NCI-H2227 (cell line): ENCODE data around the gene MLYCD.

ENCODE experiments used
- DNase-seq: peaks from one replicate; lab custom pipeline; 2025; ENCODE audit not compliant: unreplicated experiment; lab: John Stamatoyannopoulos, UW

MLYCD gene

GRCh38 chr16:83954577-83955016, 55.7 kb downstream of the MLYCD start:
- DNase-seq = no peak

- no peak for DNase-seq
Measured at GRCh38 chr16:83955218-83956130, 56.6 kb downstream of the MLYCD start.

- peak; percentile 84 for DNase-seq
Measured at GRCh38 chr16:83956336-83957289, 57.7 kb downstream of the MLYCD start.

GRCh38 chr16:83957296-83957855, 58.5 kb downstream of the MLYCD start:
- DNase-seq = no peak

GRCh38 chr16:83958137-83958845, 59.4 kb downstream of the MLYCD start:
- no peak for DNase-seq

- DNase-seq = no peak
Measured at GRCh38 chr16:83958846-83959565, 60.1 kb downstream of the MLYCD start.

- DNase-seq = no peak
Measured at GRCh38 chr16:83959656-83960434, 60.9 kb downstream of the MLYCD start.

- no peak for DNase-seq
Measured at GRCh38 chr16:83960521-83961249, 61.8 kb downstream of the MLYCD start.

GRCh38 chr16:83961591-83961990, 62.7 kb downstream of the MLYCD start:
- no peak for DNase-seq

GRCh38 chr16:83963277-83964119, 64.6 kb downstream of the MLYCD start:
- no peak for DNase-seq

GRCh38 chr16:83964684-83965443, 65.9 kb downstream of the MLYCD start:
- DNase-seq = no peak

- no peak for DNase-seq
Measured at GRCh38 chr16:83965444-83966152, 66.7 kb downstream of the MLYCD start.

GRCh38 chr16:83966153-83966696, 67.3 kb downstream of the MLYCD start:
- DNase-seq = no peak

GRCh38 chr16:83967091-83967490, 68.2 kb downstream of the MLYCD start:
- no peak for DNase-seq

GRCh38 chr16:83967838-83968305, 69.0 kb downstream of the MLYCD start, which contains the start of gene NECAB2:
TSS of gene NECAB2 (plus strand) at chr16:83968244. CDS start at chr16:83968649, 405 bp downstream.
- DNase-seq = peak; percentile 51
